GM19099 (cell line): ENCODE data around the gene CUL7.

Experiments used
- POLR2A ChIP-seq: IDR thresholded peaks from 3 replicates; pipeline ENCODE4 v1.6.1; 2011; ENCODE audit warnings: low read depth; ENCODE audit not compliant: insufficient read length; ENCODE audit errors: extremely low read depth

The CUL7 gene

DNA sequence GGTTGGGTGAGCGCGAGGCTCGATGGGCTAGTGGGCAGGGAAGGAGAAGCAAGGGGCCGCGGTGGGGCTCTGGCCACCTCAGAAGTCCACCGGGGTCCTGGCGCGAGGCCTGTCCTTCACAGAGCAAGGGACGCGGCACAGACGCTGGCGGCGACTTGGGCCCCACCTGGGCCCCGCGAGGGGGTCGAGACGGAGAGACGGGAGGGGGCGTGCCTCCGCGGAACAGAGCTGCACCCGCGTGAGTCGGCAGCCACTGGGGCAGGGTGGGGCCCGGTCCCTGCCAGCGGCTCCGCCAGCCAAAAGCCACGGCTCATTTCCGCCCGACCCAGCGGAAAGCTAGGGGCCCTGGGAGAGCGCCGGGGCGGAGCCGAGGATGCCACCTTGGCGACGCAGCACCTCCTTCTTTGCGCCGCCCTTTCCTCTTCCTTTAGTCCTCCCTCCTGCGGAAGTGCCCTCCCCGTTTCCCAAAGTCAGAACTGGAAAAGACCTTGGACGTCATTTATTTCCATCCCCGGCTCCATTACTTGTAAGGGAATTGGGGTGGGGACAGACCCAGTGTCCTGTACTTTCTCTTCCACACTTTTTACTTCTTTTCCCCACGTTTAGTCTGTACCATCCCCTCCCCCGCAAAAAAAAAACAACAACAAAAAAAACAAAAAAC is at the start of gene CUL7:
CUL7 (minus strand) TSS at position 307 of the 661 bp plus-strand sequence. CDS start 1,063 bp downstream, outside the sequence.
- peak; percentile 91 for TF ChIP-seq POLR2A

GRCh38 chr6:43101497-43101896 is 47.8 kb upstream of the CUL7 start:
- no peak for TF ChIP-seq POLR2A

DNA sequence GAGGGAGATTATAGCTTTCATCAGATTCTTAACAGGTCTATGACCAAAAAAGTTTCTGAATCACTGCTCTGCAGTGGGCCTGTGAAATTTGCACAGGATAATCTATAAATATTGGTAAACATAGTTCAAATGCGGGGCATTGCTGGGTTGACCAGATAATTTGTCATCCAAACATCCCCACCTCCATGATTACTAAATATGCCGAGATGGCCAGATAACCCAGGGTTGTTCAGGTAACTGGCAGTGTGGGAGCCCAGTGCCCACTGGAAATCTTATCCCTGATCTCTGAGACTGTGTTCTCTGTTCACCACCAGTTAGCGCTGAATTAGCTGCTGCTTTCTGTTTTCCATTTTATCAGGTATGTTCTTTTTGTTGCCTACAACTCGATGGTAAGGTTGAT is 43.9 kb upstream of the CUL7 start:
- TF ChIP-seq POLR2A: no peak

- TF ChIP-seq POLR2A: no peak
These were observed 43.4 kb upstream of the CUL7 start for GRCh38 chr6:43097098-43097489.

DNA sequence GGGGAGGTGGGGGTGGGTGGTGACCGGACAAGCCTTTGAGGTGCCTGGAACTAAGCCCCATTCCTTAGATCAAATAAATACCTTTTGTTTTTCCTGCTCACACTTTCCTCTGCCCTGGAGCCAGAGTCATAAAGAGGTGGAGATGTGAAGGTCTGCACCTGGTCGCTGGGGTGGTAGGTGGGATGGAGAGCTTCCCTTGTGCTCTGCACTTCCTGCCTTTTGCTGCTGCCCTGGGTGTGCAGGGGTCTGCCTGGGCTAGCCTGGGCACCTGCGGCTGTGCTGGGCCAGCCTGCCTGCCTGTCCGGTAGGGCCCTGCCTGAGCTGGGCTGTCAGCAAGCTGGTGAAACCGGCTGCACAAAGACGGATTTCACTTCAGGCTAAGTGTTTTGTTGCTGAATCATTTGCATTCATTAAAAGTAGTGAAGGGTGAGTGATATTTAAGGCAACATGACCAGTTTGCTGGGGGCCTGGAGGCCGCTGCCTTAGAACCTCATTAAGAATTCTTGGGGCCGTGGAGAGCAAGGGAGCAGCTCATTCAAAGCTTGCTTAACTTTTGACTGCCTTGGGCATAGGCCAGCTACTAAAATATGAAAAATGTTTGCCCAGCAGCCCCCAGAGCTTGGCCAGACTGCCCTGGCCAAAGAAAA is 42.9 kb upstream of the CUL7 start:
- TF ChIP-seq POLR2A: no peak

GRCh38 chr6:43095939-43096338 is 42.3 kb upstream of the CUL7 start:
- no peak for TF ChIP-seq POLR2A

GRCh38 chr6:43093436-43094289 is 40.0 kb upstream of the CUL7 start:
- TF ChIP-seq POLR2A: no peak

- TF ChIP-seq POLR2A: no peak
These were observed 39.0 kb upstream of the CUL7 start for GRCh38 chr6:43092635-43093034.

DNA sequence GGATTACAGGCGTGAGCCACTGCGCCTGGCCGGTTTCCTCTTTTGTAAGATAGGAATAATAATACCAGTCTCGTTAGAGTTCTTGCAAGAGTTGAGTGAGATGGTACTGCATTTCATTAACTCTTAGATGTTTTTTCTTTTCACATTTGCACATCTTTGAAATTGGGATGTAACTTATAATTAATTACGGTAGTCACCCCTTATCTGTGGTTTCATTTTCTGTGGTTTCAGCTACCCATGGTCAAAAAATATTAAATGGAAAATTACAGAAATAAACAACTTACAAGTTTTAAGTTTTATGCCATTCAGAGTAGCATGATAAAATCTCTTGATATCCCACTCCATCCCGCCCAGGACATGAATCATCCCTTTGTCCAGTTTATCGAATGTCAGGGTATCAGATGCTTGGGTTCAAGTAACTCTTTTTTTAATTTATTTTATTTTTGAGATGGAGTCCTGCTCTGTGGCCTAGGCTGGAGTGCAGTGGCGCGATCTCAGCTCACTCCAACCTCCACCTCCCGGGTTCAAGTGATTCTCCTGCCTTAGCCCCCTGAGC is 37.9 kb upstream of the CUL7 start:
- TF ChIP-seq POLR2A: no peak

GRCh38 chr6:43091020-43091419 is 37.4 kb upstream of the CUL7 start:
- TF ChIP-seq POLR2A: no peak

DNA sequence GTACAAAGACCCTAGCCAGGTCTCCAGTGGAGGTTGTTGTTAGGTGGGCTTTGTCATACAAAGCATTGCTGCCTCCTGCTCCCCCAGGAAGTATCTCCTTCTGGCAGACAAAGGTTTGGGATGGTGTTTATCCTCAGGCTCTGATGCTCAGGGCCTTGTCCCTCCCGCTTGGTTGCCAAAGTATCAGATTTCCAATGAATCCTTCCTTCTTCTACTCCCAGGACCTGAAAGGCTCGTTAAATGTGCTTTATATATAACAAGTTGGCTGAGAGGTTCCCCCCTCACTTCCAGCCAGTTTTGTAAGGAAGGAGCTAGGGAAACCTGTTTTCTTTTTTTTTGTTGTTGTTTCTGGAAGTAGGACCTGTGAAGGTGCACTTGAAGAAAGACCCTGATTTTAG is 36.9 kb upstream of the CUL7 start:
- no peak for TF ChIP-seq POLR2A

- TF ChIP-seq POLR2A: no peak
These were observed 36.4 kb upstream of the CUL7 start for GRCh38 chr6:43089874-43090558.

DNA sequence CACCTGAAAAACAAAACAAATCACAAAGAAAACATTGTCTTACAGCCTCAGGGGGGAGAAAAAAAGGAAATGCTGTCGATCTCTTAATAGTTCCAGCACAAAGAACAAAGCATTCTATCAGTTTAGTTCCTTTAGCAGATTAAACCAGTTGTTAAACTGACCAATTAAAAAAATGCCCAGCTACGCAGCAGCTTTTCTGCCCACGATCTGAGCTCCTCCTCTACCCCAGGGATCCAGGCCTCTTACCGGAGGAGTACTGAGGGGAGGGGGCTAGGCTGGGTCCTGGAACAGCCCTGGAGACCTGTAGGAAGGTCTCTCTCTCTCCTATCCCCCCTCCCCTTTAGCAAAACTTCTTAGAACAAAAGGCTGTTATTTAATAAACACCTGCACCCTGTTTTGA is 35.8 kb upstream of the CUL7 start:
- no peak for TF ChIP-seq POLR2A

- TF ChIP-seq POLR2A: no peak
These were observed 35.0 kb upstream of the CUL7 start for GRCh38 chr6:43088654-43089056.
